ENCODE results near the gene MINK1. TPM values are rescaled to one million over a fixed set of nuclear protein-coding genes. Genes with fewer than 3 reads are reported as not detected.

The MINK1 gene
- total and polyA plus RNA-seq, 2 of the 13 experiments (the other 11 are each of a cell fraction or from before 2014, with no cell fraction given): 17.2 to 63.9 TPM

DNA sequence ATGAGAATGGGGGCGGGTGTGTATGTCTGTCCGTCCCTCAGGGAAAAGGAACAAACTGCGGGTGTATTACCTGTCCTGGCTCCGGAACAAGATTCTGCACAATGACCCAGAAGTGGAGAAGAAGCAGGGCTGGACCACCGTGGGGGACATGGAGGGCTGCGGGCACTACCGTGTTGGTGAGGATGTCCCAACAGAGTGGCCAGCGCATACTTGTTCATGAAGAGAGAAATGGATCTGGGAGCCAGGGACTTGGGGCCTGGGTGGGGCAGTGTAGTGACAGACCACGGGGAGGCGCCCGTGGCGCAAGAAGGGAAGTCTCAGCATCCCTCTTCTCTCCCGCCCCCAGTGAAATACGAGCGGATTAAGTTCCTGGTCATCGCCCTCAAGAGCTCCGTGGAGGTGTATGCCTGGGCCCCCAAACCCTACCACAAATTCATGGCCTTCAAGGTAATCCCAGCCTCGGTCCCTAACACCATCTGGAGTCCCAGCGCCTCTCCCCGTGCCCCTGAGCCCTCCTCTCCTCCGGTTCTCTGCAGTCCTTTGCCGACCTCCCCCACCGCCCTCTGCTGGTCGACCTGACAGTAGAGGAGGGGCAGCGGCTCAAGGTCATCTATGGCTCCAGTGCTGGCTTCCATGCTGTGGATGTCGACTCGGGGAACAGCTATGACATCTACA lies 62.7 kb downstream of the MINK1 start (continued):
- TF ChIP-seq, protein P1, sequence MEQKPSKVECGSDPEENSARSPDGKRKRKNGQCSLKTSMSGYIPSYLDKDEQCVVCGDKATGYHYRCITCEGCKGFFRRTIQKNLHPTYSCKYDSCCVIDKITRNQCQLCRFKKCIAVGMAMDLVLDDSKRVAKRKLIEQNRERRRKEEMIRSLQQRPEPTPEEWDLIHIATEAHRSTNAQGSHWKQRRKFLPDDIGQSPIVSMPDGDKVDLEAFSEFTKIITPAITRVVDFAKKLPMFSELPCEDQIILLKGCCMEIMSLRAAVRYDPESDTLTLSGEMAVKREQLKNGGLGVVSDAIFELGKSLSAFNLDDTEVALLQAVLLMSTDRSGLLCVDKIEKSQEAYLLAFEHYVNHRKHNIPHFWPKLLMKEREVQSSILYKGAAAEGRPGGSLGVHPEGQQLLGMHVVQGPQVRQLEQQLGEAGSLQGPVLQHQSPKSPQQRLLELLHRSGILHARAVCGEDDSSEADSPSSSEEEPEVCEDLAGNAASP (CRISPR knock-in tag; IDR thresholded peaks at IDR 0.05; ENCODE audit: borderline replicate concordance): no peak
- TF ChIP-seq ZNF777 (CRISPR knock-in tag; IDR thresholded peaks at IDR 0.05) (no peak), RORA (CRISPR knock-in tag; IDR thresholded peaks at IDR 0.05) (no peak), ZNF30 (CRISPR knock-in tag; IDR thresholded peaks at IDR 0.05) (no peak), NCOA2 (CRISPR knock-in tag; IDR thresholded peaks at IDR 0.05) (no peak), ZNF772 (CRISPR knock-in tag; IDR thresholded peaks at IDR 0.05) (no peak), FOXA3 (CRISPR knock-in tag; IDR thresholded peaks at IDR 0.05) (no peak), MBD4 (IDR thresholded peaks at IDR 0.05; ENCODE audit: borderline replicate concordance, low read length) (no peak), AGO2 (optimal IDR thresholded peaks at IDR 0.05; ENCODE audit: low read depth, low read length) (peak; percentile 42), ZBTB33 (CRISPR knock-in tag; IDR thresholded peaks at IDR 0.05) (peak; percentile 70; the same call in 1 of the 2 replicates), TAF15 (IDR thresholded peaks at IDR 0.05; ENCODE audit: low read depth, low read length, poor library complexity, severe bottlenecking) (no peak), CTCF (CRISPR knock-in tag; IDR thresholded peaks at IDR 0.05) (peak; percentile 54), ZNF549 (CRISPR knock-in tag; IDR thresholded peaks at IDR 0.05) (no peak), ARID2 (CRISPR knock-in tag; IDR thresholded peaks at IDR 0.05; ENCODE audit: borderline replicate concordance) (no peak), ZNF235 (CRISPR knock-in tag; IDR thresholded peaks at IDR 0.05; ENCODE audit: borderline replicate concordance) (no peak), SATB2 (CRISPR knock-in tag; IDR thresholded peaks at IDR 0.05) (no peak), ZNF639 (CRISPR knock-in tag; conservative IDR thresholded peaks at IDR 0.05) (no peak)
- TF ChIP-seq, protein P2, sequence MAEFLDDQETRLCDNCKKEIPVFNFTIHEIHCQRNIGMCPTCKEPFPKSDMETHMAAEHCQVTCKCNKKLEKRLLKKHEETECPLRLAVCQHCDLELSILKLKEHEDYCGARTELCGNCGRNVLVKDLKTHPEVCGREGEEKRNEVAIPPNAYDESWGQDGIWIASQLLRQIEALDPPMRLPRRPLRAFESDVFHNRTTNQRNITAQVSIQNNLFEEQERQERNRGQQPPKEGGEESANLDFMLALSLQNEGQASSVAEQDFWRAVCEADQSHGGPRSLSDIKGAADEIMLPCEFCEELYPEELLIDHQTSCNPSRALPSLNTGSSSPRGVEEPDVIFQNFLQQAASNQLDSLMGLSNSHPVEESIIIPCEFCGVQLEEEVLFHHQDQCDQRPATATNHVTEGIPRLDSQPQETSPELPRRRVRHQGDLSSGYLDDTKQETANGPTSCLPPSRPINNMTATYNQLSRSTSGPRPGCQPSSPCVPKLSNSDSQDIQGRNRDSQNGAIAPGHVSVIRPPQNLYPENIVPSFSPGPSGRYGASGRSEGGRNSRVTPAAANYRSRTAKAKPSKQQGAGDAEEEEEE (CRISPR knock-in tag; IDR thresholded peaks at IDR 0.05; ENCODE audit: borderline replicate concordance): no peak
